ENCODE measurements around the gene ORMDL1. TPM values are rescaled to one million over a fixed set of nuclear protein-coding genes. Genes with fewer than 3 reads are reported as not detected.

Gene ORMDL1
- total and polyA plus RNA-seq, 2 experiments from 2014 or later: 50.5 to 84.2 TPM

- TF ChIP-seq ZNF462 (CRISPR knock-in tag; IDR thresholded peaks at IDR 0.05): no peak
- no peak for TF ChIP-seq ZNF331 (CRISPR knock-in tag; IDR thresholded peaks at IDR 0.05; ENCODE audit: low read depth)
- no peak for TF ChIP-seq NANOG (IDR thresholded peaks at IDR 0.05; ENCODE audit: borderline replicate concordance)
- TF ChIP-seq CREB1 (CRISPR knock-in tag; IDR thresholded peaks at IDR 0.05; ENCODE audit: low read depth): no peak
- TF ChIP-seq, protein P1, sequence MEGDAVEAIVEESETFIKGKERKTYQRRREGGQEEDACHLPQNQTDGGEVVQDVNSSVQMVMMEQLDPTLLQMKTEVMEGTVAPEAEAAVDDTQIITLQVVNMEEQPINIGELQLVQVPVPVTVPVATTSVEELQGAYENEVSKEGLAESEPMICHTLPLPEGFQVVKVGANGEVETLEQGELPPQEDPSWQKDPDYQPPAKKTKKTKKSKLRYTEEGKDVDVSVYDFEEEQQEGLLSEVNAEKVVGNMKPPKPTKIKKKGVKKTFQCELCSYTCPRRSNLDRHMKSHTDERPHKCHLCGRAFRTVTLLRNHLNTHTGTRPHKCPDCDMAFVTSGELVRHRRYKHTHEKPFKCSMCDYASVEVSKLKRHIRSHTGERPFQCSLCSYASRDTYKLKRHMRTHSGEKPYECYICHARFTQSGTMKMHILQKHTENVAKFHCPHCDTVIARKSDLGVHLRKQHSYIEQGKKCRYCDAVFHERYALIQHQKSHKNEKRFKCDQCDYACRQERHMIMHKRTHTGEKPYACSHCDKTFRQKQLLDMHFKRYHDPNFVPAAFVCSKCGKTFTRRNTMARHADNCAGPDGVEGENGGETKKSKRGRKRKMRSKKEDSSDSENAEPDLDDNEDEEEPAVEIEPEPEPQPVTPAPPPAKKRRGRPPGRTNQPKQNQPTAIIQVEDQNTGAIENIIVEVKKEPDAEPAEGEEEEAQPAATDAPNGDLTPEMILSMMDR (conservative IDR thresholded peaks at IDR 0.05; ENCODE audit: low read depth in 2 of 2): no peak
- no peak for TF ChIP-seq ETS1 (IDR thresholded peaks at IDR 0.05)
- no peak for TF ChIP-seq ZNF114 (CRISPR knock-in tag; IDR thresholded peaks at IDR 0.05)
Measured at GRCh38 chr2:189729430-189729829, 54.7 kb downstream of the ORMDL1 start (continued).

DNA sequence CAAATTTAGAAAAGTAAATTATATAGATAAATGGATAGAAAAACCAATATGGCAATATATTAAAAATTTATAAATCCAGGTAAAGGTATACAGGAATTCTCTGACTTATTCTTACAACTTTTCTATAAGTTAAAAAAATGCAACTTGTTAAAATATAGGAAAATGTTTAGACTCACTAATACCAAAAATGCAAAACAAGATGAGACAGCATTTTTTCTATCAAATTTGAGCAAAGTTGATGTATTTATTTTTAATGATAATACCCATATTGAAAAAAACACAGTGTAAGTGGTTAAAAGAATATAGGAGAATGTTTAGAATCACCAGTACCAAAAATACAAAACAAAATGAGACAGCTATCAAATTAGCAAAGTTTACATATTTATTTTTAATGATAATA lies 57.3 kb downstream of the ORMDL1 start:
- Histone ChIP-seq H3K36me3 (ENCODE audit: insufficient read depth) (no peaks in the 10 kb centered on the region), H3K27me3 (ENCODE audit: insufficient read depth) (no peaks in the 10 kb centered on the region), H3K9me2 (ENCODE audit: insufficient read depth) (no peaks in the 10 kb centered on the region), H3K4me1 (ENCODE audit: insufficient read depth) (no peaks in the 10 kb centered on the region), H3K4me2 (no peak overlapping the region), H4K20me1 (replicated peaks; ENCODE audit: insufficient read depth) (no peaks in the 10 kb centered on the region), H3K79me2 (replicated peaks; ENCODE audit: insufficient read depth) (no peaks in the 10 kb centered on the region), H3K4me3 (no peak overlapping the region), H3K27ac (ENCODE audit: low read depth) (no peak overlapping the region), H2AFZ (no peak overlapping the region), H3F3A (replicated peaks; ENCODE audit: low read depth) (no peaks in the 10 kb centered on the region)
- Mint-ChIP-seq H3K36me3 (ENCODE audit: low read depth) (no peaks in the 10 kb centered on the region), H3K27me3 (ENCODE audit: insufficient read depth, low read depth, poor library complexity) (no peaks in the 10 kb centered on the region), H3K4me3 (no peak overlapping the region), H3K27ac (no peak overlapping the region), H3K4me1 (no peaks in the 10 kb centered on the region), H3K9me3 (no peaks in the 10 kb centered on the region)
- no peak for TF ChIP-seq EZH2phosphoT487 (IDR thresholded peaks at IDR 0.05; ENCODE audit: unreplicated experiment)
- ATAC-seq: no peak
- no peak for DNase-seq (ENCODE audit: low spot score)

Measured in GM23338 (cell line).